22Rv1 (cell line): ENCODE data around the gene SETDB1.

ENCODE experiments used
- CTCF ChIP-seq: fragments of 450-650 bp; IDR thresholded peaks from 2 replicates; pipeline ENCODE4 v1.5.1; 2017; ENCODE audit warnings: mild to moderate bottlenecking
- ZFX ChIP-seq: fragments of 450-650 bp; IDR thresholded peaks from 2 replicates; pipeline ENCODE4 v1.6.1; 2017; ENCODE audit warnings: antibody characterized with exemption, borderline replicate concordance

GRCh38 chr1:150974580-150975478 is 48.7 kb downstream of the SETDB1 start, which contains the start of gene CERS2:
- TF ChIP-seq CTCF: 0 out of 2 replicates have a peak, but pooled peaks have one; percentile 6
- no peak for TF ChIP-seq ZFX
